ENCODE measurements around the gene AR. TPM values are rescaled to one million over a fixed set of nuclear protein-coding genes. Genes with fewer than 3 reads are reported as not detected.

AR gene
- total and polyA plus RNA-seq, 2 of the 4 experiments (the other 2 are of a cell fraction), result 1.5 to 4.7 TPM

DNA sequence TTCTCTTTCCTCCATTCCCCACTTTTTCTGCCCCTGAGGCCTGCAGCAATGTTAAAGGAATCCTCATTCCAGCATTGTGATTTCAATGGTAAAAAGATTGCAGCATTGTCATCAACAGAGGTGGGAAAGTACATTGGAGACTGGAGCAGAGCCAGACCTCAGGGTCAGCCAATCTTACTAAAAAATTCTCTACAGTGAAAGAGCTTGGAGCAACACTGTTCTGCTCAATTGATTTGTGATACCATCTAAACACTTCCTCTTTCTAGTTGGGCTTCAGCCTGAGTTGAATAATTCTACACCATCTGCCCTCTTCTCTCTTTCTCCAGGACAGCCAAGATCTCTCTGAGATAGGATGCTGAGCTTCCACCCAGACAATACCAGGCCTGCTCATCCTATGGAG, 176.5 kb downstream of the AR start:
- Histone ChIP-seq H3K14ac (replicated peaks; ENCODE audit: low read depth, low read length) (no peak overlapping the region), H3K4ac (ENCODE audit: low read depth, low read length) (no peak overlapping the region), H4K20me1 (ENCODE audit: insufficient read depth, low read length) (no peaks in the 10 kb centered on the region), H4K91ac (ENCODE audit: insufficient read depth, low read depth, low read length) (no peak overlapping the region), H3K4me2 (ENCODE audit: low read depth, low read length) (no peak overlapping the region), H2AFZ (replicated peaks; ENCODE audit: low read length, poor library complexity) (no peak overlapping the region), H3K9ac (ENCODE audit: low read depth, low read length) (no peak overlapping the region), H3K4me3 (ENCODE audit: insufficient read depth, low read depth, low read length) (no peak overlapping the region), H3K27me3 (ENCODE audit: control insufficient read depth, insufficient read depth, low read length) (no peaks in the 10 kb centered on the region), H3K9me3 (ENCODE audit: control insufficient read depth, insufficient read depth, low read length) (no peaks in the 10 kb centered on the region; the same call in 1 of the 2 replicates), H3K4me1 (ENCODE audit: control insufficient read depth, insufficient read depth, low read length) (no peaks in the 10 kb centered on the region), H2BK15ac (ENCODE audit: low read depth, low read length) (no peak overlapping the region), H3K36me3 (ENCODE audit: control insufficient read depth, insufficient read depth, low read length) (no peaks in the 10 kb centered on the region), H3K27ac (ENCODE audit: insufficient read depth, low read length) (no peak overlapping the region), H2BK5ac (ENCODE audit: low read depth, low read length, poor library complexity, severe bottlenecking) (no peak overlapping the region), H4K8ac (ENCODE audit: low read depth in 2 of 2, low read length in 2 of 2) (no peak overlapping the region), H3K9me1 (ENCODE audit: insufficient read depth, low read length) (no peaks in the 10 kb centered on the region), H2BK120ac (ENCODE audit: low read depth, low read length) (no peak overlapping the region), H4K5ac (ENCODE audit: low read depth, low read length) (no peak overlapping the region), H3K18ac (ENCODE audit: low read depth, low read length) (no peak overlapping the region), H2AK5ac (ENCODE audit: low read depth, low read length) (no peak overlapping the region), H2BK20ac (ENCODE audit: low read depth, low read length) (no peak overlapping the region), H3K56ac (ENCODE audit: extremely low read depth, insufficient read depth, low read length) (no peak overlapping the region), H3K23ac (ENCODE audit: low read depth, low read length) (no peak overlapping the region), H2AK9ac (replicated peaks; ENCODE audit: low read depth, low read length, poor library complexity) (no peak overlapping the region), H3K79me1 (ENCODE audit: low read depth in 1 of 2, low read length in 2 of 2) (no peaks in the 10 kb centered on the region)
- intact Hi-C loops (cut with micrococcal nuclease), result no loop called here
- ATAC-seq (ENCODE audit: low read depth) (no peak), DNase-seq (no peak)
- dilution Hi-C loops (cut with HindIII; ENCODE audit: low sequenced_read_pairs, unreplicated experiment), result no loop called here
- ChIA-PET CTCF (no interaction called here), POLR2A (ENCODE audit: unreplicated experiment) (no interaction called here)
- in situ Hi-C loops (cut with MboI; ENCODE audit: low sequenced_read_pairs), result no loop called here
- BruUV-seq (replicated peaks), result no TSS peak
- TF ChIP-seq FOS (IDR thresholded peaks at IDR 0.05; ENCODE audit: low read depth, low read length) (no peak), RAD21 (IDR thresholded peaks at IDR 0.05; ENCODE audit: low read length) (no peak), POLR2A (IDR thresholded peaks at IDR 0.05; ENCODE audit: low read depth, low read length) (no peak), RCOR1 (IDR thresholded peaks at IDR 0.05; ENCODE audit: insufficient replicate concordance, low read length) (no peak), NFE2L2 (IDR thresholded peaks at IDR 0.05; ENCODE audit: low read depth, low read length) (no peak), CEBPB (IDR thresholded peaks at IDR 0.05; ENCODE audit: low read depth, low read length) (no peak), MAZ (IDR thresholded peaks at IDR 0.05; ENCODE audit: borderline replicate concordance, low read depth, low read length) (no peak), CHD1 (IDR thresholded peaks at IDR 0.05; ENCODE audit: low read depth, low read length) (no peak), MXI1 (IDR thresholded peaks at IDR 0.05; ENCODE audit: borderline replicate concordance, low read depth, low read length) (no peak), MAFK (IDR thresholded peaks at IDR 0.05; ENCODE audit: low read depth, low read length) (no peak)
- TF ChIP-seq, protein P1, sequence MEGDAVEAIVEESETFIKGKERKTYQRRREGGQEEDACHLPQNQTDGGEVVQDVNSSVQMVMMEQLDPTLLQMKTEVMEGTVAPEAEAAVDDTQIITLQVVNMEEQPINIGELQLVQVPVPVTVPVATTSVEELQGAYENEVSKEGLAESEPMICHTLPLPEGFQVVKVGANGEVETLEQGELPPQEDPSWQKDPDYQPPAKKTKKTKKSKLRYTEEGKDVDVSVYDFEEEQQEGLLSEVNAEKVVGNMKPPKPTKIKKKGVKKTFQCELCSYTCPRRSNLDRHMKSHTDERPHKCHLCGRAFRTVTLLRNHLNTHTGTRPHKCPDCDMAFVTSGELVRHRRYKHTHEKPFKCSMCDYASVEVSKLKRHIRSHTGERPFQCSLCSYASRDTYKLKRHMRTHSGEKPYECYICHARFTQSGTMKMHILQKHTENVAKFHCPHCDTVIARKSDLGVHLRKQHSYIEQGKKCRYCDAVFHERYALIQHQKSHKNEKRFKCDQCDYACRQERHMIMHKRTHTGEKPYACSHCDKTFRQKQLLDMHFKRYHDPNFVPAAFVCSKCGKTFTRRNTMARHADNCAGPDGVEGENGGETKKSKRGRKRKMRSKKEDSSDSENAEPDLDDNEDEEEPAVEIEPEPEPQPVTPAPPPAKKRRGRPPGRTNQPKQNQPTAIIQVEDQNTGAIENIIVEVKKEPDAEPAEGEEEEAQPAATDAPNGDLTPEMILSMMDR (conservative IDR thresholded peaks at IDR 0.05; ENCODE audit: low read depth, low read length), result no peak
- TF ChIP-seq, protein P2, sequence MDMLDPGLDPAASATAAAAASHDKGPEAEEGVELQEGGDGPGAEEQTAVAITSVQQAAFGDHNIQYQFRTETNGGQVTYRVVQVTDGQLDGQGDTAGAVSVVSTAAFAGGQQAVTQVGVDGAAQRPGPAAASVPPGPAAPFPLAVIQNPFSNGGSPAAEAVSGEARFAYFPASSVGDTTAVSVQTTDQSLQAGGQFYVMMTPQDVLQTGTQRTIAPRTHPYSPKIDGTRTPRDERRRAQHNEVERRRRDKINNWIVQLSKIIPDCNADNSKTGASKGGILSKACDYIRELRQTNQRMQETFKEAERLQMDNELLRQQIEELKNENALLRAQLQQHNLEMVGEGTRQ (IDR thresholded peaks at IDR 0.05; ENCODE audit: low read depth, low read length), result no peak

Data from IMR-90 (cell line).